ENCODE data around the gene SYCP2L. TPM values are rescaled to one million over a fixed set of nuclear protein-coding genes. Genes with fewer than 3 reads are reported as not detected.

Gene SYCP2L
- total RNA-seq, 2 experiments from 2014 or later: 0.32 TPM; not detected in 1

GRCh38 chr6:11015102-11015501 is 128.2 kb downstream of the SYCP2L start:
- TF ChIP-seq CTCF (IDR thresholded peaks at IDR 0.05): no peak
- intact Hi-C loops (cut with micrococcal nuclease): no loop called here
- no peak for DNase-seq
- H3K4me1 Mint-ChIP-seq (ENCODE audit: low read depth): no peaks in the 10 kb centered on the region
- ATAC-seq: no peak
- H3K4me3 Mint-ChIP-seq: no peak overlapping the region
- CTCF ChIA-PET: no interaction called here
- H3K36me3 Mint-ChIP-seq (ENCODE audit: low read depth): no peaks in the 10 kb centered on the region
- no peak overlapping the region for H3K27ac Mint-ChIP-seq
- POLR2A ChIA-PET: no interaction called here
- no peaks in the 10 kb centered on the region for H3K9me3 Mint-ChIP-seq
- H3K27me3 Mint-ChIP-seq: peaks cover 8% of the 10 kb centered on the region

GRCh38 chr6:11016452-11016851 is 129.6 kb downstream of the SYCP2L start:
- CTCF ChIA-PET: no interaction called here
- peaks cover 10% of the 10 kb centered on the region for H3K27me3 Mint-ChIP-seq
- intact Hi-C loops (cut with micrococcal nuclease): no loop called here
- ATAC-seq (no peak), DNase-seq (no peak)
- H3K27ac Mint-ChIP-seq: no peak overlapping the region
- POLR2A ChIA-PET: no interaction called here
- H3K9me3 Mint-ChIP-seq: no peaks in the 10 kb centered on the region
- no peaks in the 10 kb centered on the region for H3K36me3 Mint-ChIP-seq (ENCODE audit: low read depth)
- no peak for TF ChIP-seq CTCF (IDR thresholded peaks at IDR 0.05)
- no peaks in the 10 kb centered on the region for H3K4me1 Mint-ChIP-seq (ENCODE audit: low read depth)
- no peak overlapping the region for H3K4me3 Mint-ChIP-seq

GRCh38 chr6:11017090-11017489 is 130.2 kb downstream of the SYCP2L start:
- no peaks in the 10 kb centered on the region for H3K9me3 Mint-ChIP-seq
- intact Hi-C loops (cut with micrococcal nuclease): no loop called here
- TF ChIP-seq CTCF (IDR thresholded peaks at IDR 0.05): no peak
- POLR2A ChIA-PET: no interaction called here
- H3K27ac Mint-ChIP-seq: no peak overlapping the region
- DNase-seq (no peak), ATAC-seq (no peak)
- H3K27me3 Mint-ChIP-seq: peaks cover 10% of the 10 kb centered on the region
- H3K4me1 Mint-ChIP-seq (ENCODE audit: low read depth): no peaks in the 10 kb centered on the region
- H3K36me3 Mint-ChIP-seq (ENCODE audit: low read depth): no peaks in the 10 kb centered on the region
- no peak overlapping the region for H3K4me3 Mint-ChIP-seq
- CTCF ChIA-PET: no interaction called here

- Mint-ChIP-seq H3K27me3 (peaks cover 10% of the 10 kb centered on the region), H3K36me3 (ENCODE audit: low read depth) (no peaks in the 10 kb centered on the region), H3K4me1 (ENCODE audit: low read depth) (no peaks in the 10 kb centered on the region), H3K27ac (no peak overlapping the region), H3K9me3 (no peaks in the 10 kb centered on the region), H3K4me3 (no peak overlapping the region)
- no peak for TF ChIP-seq CTCF (IDR thresholded peaks at IDR 0.05)
- ChIA-PET CTCF (interaction anchor here (0.7 to 1.2 kb wide), 3 partner anchors 9 to 64 kb away, joined by 3 read pairs; no protein-coding TSS in a partner anchor), POLR2A (no interaction called here)
- ATAC-seq (no peak), DNase-seq (no peak)
- intact Hi-C loops (cut with micrococcal nuclease): no loop called here
These were observed 131.4 kb downstream of the SYCP2L start for GRCh38 chr6:11018225-11018624.

GRCh38 chr6:11021003-11021402 is 134.2 kb downstream of the SYCP2L start:
- no peak for ATAC-seq
- DNase-seq: no peak
- no peaks in the 10 kb centered on the region for H3K36me3 Mint-ChIP-seq (ENCODE audit: low read depth)
- no peaks in the 10 kb centered on the region for H3K9me3 Mint-ChIP-seq
- H3K27me3 Mint-ChIP-seq: peaks cover 11% of the 10 kb centered on the region
- ChIA-PET CTCF (interaction anchor here (0.8 to 1.1 kb wide), 2 partner anchors 9 to 122 kb away, joined by 3 read pairs; no protein-coding TSS in a partner anchor), POLR2A (no interaction called here)
- no peak overlapping the region for H3K4me3 Mint-ChIP-seq
- TF ChIP-seq CTCF (IDR thresholded peaks at IDR 0.05): no peak
- H3K27ac Mint-ChIP-seq: no peak overlapping the region
- no peaks in the 10 kb centered on the region for H3K4me1 Mint-ChIP-seq (ENCODE audit: low read depth)
- intact Hi-C loops (cut with micrococcal nuclease): no loop called here

Measured in activated CD8-positive, alpha-beta T cell treated with anti-CD3 and anti-CD28 coated beads for 36 hours (primary cell).